ENCODE data around the gene MEGF11.

GRCh38 chr15:65938604-65939003 lies 314.9 kb downstream of the MEGF11 start:
- no peak for TF ChIP-seq CTCF (IDR thresholded peaks at IDR 0.05)
- TF ChIP-seq POLR2A (IDR thresholded peaks at IDR 0.05): no peak
